OCI-LY7 (cell line): Measurements from ENCODE around the gene IPO13.

Experiments used
- EZH2phosphoT487 ChIP-seq: fragments of 200-600 bp; sonication (generic); IDR thresholded peaks from 2 replicates; pipeline ENCODE4 v1.6.1; 2018; ENCODE audit warnings: low read depth, borderline replicate concordance, mild to moderate bottlenecking, mixed run types, antibody characterized with exemption, low read length, moderate library complexity, mixed read lengths
- TF ChIP-seq, protein P1 (sequence below): fragments of 200-600 bp; sonication (generic); conservative IDR thresholded peaks from 2 replicates; pipeline ENCODE4 v1.5.1; 2014; ENCODE audit warnings: mild to moderate bottlenecking, antibody characterized with exemption, low read length, moderate library complexity, mixed read lengths

DNA sequence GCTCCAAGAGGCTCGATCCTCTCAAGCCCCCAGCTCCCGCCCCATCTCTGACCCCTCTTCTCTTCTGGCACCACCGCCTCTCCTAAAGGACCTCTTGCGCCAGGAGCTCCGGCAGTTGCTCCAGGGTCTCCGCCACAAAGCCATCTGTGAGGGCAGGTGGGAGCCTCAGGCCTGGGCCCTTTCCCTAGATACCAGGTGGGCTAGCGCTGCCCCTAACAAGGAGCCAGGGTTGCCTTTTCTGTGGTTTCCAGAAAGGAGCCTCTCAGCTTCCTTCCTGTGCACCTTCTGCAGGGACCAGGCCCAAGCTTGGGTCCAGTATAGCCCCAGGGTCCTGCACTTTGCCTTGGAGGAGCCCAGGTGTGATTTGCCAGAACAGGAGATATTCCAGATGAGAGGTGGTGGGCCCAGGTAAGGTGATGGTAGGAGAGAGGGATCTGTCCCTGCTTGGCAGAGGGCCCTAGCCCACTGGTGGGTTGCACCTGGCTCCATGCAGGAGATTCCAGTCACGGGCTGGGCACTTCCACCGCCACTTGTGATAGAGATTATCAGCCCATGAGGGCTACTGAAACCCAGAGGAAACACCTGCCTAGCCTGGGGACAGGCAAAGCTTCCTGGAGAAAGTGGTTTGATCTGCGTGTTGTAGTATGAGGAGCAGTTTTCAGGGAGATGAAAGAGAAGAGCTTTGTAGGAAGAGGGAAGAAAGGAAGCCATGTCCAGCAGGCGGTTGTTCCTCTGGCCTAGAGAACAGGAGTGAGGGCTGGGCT lies 45.7 kb downstream of the IPO13 start:
- TF ChIP-seq, protein P1, sequence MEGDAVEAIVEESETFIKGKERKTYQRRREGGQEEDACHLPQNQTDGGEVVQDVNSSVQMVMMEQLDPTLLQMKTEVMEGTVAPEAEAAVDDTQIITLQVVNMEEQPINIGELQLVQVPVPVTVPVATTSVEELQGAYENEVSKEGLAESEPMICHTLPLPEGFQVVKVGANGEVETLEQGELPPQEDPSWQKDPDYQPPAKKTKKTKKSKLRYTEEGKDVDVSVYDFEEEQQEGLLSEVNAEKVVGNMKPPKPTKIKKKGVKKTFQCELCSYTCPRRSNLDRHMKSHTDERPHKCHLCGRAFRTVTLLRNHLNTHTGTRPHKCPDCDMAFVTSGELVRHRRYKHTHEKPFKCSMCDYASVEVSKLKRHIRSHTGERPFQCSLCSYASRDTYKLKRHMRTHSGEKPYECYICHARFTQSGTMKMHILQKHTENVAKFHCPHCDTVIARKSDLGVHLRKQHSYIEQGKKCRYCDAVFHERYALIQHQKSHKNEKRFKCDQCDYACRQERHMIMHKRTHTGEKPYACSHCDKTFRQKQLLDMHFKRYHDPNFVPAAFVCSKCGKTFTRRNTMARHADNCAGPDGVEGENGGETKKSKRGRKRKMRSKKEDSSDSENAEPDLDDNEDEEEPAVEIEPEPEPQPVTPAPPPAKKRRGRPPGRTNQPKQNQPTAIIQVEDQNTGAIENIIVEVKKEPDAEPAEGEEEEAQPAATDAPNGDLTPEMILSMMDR, result no peak
- no peak for TF ChIP-seq EZH2phosphoT487
